ENCODE results near the gene GDPD4.

GRCh38 chr11:77217156-77217555, 84.3 kb downstream of the GDPD4 start:
- TF ChIP-seq CTCF (IDR thresholded peaks at IDR 0.05) (no peak), POLR2A (IDR thresholded peaks at IDR 0.05) (no peak)

Measured in Peyer's patch (tissue), 4 donors.